Measurements from ENCODE around the gene RASGRP1.

DNA sequence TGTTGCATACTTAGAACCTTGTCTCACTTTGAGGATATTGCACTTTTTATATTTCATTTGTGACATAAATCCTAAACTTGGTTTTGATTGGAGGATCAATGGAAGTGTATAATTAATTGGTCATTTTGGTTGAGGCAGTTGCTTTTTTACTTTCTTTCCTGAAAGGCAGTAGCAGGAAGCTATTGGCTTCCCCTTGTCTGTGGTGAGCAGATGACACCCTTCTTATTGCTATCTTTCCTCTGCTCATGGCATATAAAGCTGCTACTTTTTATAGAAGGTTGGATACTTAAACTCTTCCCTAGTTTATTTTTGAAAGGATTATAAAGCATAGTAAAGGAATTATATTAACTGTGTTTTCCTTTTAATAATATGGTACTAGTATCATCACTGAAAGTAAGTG is 82.0 kb downstream of the RASGRP1 start:
- TF ChIP-seq, protein P1, sequence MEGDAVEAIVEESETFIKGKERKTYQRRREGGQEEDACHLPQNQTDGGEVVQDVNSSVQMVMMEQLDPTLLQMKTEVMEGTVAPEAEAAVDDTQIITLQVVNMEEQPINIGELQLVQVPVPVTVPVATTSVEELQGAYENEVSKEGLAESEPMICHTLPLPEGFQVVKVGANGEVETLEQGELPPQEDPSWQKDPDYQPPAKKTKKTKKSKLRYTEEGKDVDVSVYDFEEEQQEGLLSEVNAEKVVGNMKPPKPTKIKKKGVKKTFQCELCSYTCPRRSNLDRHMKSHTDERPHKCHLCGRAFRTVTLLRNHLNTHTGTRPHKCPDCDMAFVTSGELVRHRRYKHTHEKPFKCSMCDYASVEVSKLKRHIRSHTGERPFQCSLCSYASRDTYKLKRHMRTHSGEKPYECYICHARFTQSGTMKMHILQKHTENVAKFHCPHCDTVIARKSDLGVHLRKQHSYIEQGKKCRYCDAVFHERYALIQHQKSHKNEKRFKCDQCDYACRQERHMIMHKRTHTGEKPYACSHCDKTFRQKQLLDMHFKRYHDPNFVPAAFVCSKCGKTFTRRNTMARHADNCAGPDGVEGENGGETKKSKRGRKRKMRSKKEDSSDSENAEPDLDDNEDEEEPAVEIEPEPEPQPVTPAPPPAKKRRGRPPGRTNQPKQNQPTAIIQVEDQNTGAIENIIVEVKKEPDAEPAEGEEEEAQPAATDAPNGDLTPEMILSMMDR (IDR thresholded peaks at IDR 0.05) = no peak
- TF ChIP-seq POLR2A (IDR thresholded peaks at IDR 0.05) = no peak

Data from tibial nerve (tissue), 3 donors.